ENCODE measurements around the gene RARS2. TPM values are rescaled to one million over a fixed set of nuclear protein-coding genes. Genes with fewer than 3 reads are reported as not detected.
A peak's percentile ranks its signal among the peaks of the same experiment; 100 is the strongest.

The RARS2 gene
- total RNA-seq, 1 donor from 2014 or later = 45.8 TPM

- H3K4me3 Mint-ChIP-seq (ENCODE audit: unreplicated experiment) = no peak overlapping the region
- DNase-seq (ENCODE audit: low spot score) = no peak
- H3K27ac Mint-ChIP-seq (ENCODE audit: unreplicated experiment) = no peak overlapping the region
- no peaks in the 10 kb centered on the region for H3K27me3 Mint-ChIP-seq (ENCODE audit: unreplicated experiment)
- no peaks in the 10 kb centered on the region for H3K4me1 Mint-ChIP-seq (ENCODE audit: unreplicated experiment)
- H3K36me3 Mint-ChIP-seq (ENCODE audit: low read depth, unreplicated experiment) = no peaks in the 10 kb centered on the region
- TF ChIP-seq, protein P1, sequence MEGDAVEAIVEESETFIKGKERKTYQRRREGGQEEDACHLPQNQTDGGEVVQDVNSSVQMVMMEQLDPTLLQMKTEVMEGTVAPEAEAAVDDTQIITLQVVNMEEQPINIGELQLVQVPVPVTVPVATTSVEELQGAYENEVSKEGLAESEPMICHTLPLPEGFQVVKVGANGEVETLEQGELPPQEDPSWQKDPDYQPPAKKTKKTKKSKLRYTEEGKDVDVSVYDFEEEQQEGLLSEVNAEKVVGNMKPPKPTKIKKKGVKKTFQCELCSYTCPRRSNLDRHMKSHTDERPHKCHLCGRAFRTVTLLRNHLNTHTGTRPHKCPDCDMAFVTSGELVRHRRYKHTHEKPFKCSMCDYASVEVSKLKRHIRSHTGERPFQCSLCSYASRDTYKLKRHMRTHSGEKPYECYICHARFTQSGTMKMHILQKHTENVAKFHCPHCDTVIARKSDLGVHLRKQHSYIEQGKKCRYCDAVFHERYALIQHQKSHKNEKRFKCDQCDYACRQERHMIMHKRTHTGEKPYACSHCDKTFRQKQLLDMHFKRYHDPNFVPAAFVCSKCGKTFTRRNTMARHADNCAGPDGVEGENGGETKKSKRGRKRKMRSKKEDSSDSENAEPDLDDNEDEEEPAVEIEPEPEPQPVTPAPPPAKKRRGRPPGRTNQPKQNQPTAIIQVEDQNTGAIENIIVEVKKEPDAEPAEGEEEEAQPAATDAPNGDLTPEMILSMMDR (IDR thresholded peaks at IDR 0.05; ENCODE audit: unreplicated experiment) = no peak
- H3K9me3 Mint-ChIP-seq (ENCODE audit: unreplicated experiment) = no peaks in the 10 kb centered on the region
Measured at GRCh38 chr6:87630746-87631145, 41.0 kb upstream of the RARS2 start.

DNA sequence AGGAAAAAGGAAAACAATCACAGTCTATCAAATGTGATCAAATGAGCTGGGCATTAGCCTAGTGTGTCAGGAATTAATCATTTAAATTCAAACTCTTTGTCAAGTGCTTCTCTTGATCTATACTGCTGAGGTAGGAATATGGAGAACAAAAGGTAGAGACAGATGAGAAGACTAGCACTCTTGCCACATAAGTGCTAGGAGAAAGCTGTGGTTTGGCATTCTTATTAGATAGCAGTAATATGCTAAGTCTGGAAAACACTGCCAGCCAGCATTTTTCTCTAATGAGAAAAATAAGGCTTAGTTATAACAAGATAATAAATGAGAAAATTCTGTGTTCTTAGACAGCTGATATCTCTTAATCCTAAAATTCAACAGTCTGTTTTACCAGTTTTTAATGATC lies 39.1 kb upstream of the RARS2 start:
- TF ChIP-seq, protein P1 (IDR thresholded peaks at IDR 0.05; ENCODE audit: unreplicated experiment) = no peak
- Mint-ChIP-seq H3K36me3 (ENCODE audit: low read depth, unreplicated experiment) (no peaks in the 10 kb centered on the region), H3K27me3 (ENCODE audit: unreplicated experiment) (no peaks in the 10 kb centered on the region), H3K9me3 (ENCODE audit: unreplicated experiment) (no peaks in the 10 kb centered on the region), H3K4me3 (ENCODE audit: unreplicated experiment) (no peak overlapping the region), H3K27ac (ENCODE audit: unreplicated experiment) (no peak overlapping the region), H3K4me1 (ENCODE audit: unreplicated experiment) (no peaks in the 10 kb centered on the region)
- DNase-seq (ENCODE audit: low spot score) = no peak

GRCh38 chr6:87628424-87628823 lies 38.6 kb upstream of the RARS2 start:
- no peaks in the 10 kb centered on the region for H3K36me3 Mint-ChIP-seq (ENCODE audit: low read depth, unreplicated experiment)
- no peak for DNase-seq (ENCODE audit: low spot score)
- H3K4me3 Mint-ChIP-seq (ENCODE audit: unreplicated experiment) = no peak overlapping the region
- no peak overlapping the region for H3K27ac Mint-ChIP-seq (ENCODE audit: unreplicated experiment)
- TF ChIP-seq, protein P1 (IDR thresholded peaks at IDR 0.05; ENCODE audit: unreplicated experiment) = no peak
- no peaks in the 10 kb centered on the region for H3K27me3 Mint-ChIP-seq (ENCODE audit: unreplicated experiment)
- H3K9me3 Mint-ChIP-seq (ENCODE audit: unreplicated experiment) = no peaks in the 10 kb centered on the region
- no peaks in the 10 kb centered on the region for H3K4me1 Mint-ChIP-seq (ENCODE audit: unreplicated experiment)

GRCh38 chr6:87623248-87623647 lies 33.5 kb upstream of the RARS2 start:
- Mint-ChIP-seq H3K4me3 (ENCODE audit: unreplicated experiment) (no peak overlapping the region), H3K27me3 (ENCODE audit: unreplicated experiment) (no peaks in the 10 kb centered on the region), H3K4me1 (ENCODE audit: unreplicated experiment) (peaks cover 5% of the 10 kb centered on the region), H3K9me3 (ENCODE audit: unreplicated experiment) (no peaks in the 10 kb centered on the region), H3K27ac (ENCODE audit: unreplicated experiment) (no peak overlapping the region), H3K36me3 (ENCODE audit: low read depth, unreplicated experiment) (no peaks in the 10 kb centered on the region)
- DNase-seq (ENCODE audit: low spot score) = no peak
- TF ChIP-seq, protein P1 (IDR thresholded peaks at IDR 0.05; ENCODE audit: unreplicated experiment) = no peak

GRCh38 chr6:87618531-87618930 lies 28.7 kb upstream of the RARS2 start:
- no peak overlapping the region for H3K4me3 Mint-ChIP-seq (ENCODE audit: unreplicated experiment)
- H3K36me3 Mint-ChIP-seq (ENCODE audit: low read depth, unreplicated experiment) = peaks cover 7% of the 10 kb centered on the region
- peak overlapping the region; percentile 11 for H3K27ac Mint-ChIP-seq (ENCODE audit: unreplicated experiment)
- H3K9me3 Mint-ChIP-seq (ENCODE audit: unreplicated experiment) = peaks cover 5% of the 10 kb centered on the region
- no peaks in the 10 kb centered on the region for H3K27me3 Mint-ChIP-seq (ENCODE audit: unreplicated experiment)
- TF ChIP-seq, protein P1 (IDR thresholded peaks at IDR 0.05; ENCODE audit: unreplicated experiment) = no peak
- DNase-seq (ENCODE audit: low spot score) = no peak
- peaks cover 5% of the 10 kb centered on the region for H3K4me1 Mint-ChIP-seq (ENCODE audit: unreplicated experiment)

Data from endothelial cell (in vitro differentiated cells).